Vagina (tissue), 2 donors: ENCODE data around the gene ABCA2. TPM values are rescaled to one million over a fixed set of nuclear protein-coding genes. Genes with fewer than 3 reads are reported as not detected.

Source experiments
- DNase-seq, 2 donors: peaks; one replicate each; pipeline ENCODE4 v3.0.0-alpha.2; 2017; ENCODE audit errors: extremely low spot score in 2 of 2
- H3K27ac ChIP-seq: fragments of 200-600 bp; sonication (generic); one replicate; pipeline ENCODE4 v1.5.1; 2019
- H3K27me3 ChIP-seq: fragments of 200-600 bp; sonication (generic); one replicate; pipeline ENCODE4 v1.5.1; 2019
- H3K36me3 ChIP-seq, 2 donors: fragments of 200-600 bp; sonication (generic); one replicate each; pipeline ENCODE4 v1.5.1; 2017 to 2019
- H3K4me1 ChIP-seq: fragments of 200-600 bp; sonication (generic); one replicate; pipeline ENCODE4 v1.5.1; 2019
- H3K4me3 ChIP-seq, 2 donors: fragments of 200-600 bp; sonication (generic); 1 replicate in 1 of 2; 2 replicates in 1 of 2; pipeline ENCODE4 v1.5.1; 2016 to 2019
- H3K9me3 ChIP-seq: fragments of 200-600 bp; sonication (generic); one replicate; pipeline ENCODE4 v1.5.1; 2019
- CTCF ChIP-seq, 3 experiments: fragments of 450-650 bp in 2 of 3; fragments of 200-600 bp in 1 of 3; sonication (generic) in 1 of 3; IDR thresholded peaks; one replicate each; pipeline ENCODE4 v1.5.1; 2017 to 2019; ENCODE audit warnings: antibody characterized with exemption in 3 of 3, mild to moderate bottlenecking in 2 of 3, moderate library complexity in 2 of 3
- POLR2A ChIP-seq, 2 donors: fragments of 450-650 bp; IDR thresholded peaks; one replicate each; pipeline ENCODE4 v1.6.1; 2017; ENCODE audit warnings: antibody characterized with exemption in 2 of 2, mild to moderate bottlenecking in 2 of 2, moderate library complexity in 2 of 2
- POLR2AphosphoS5 ChIP-seq, 2 donors: sonication (generic); formaldehyde crosslinking; IDR thresholded peaks; one replicate each; pipeline ENCODE4 v1.9.0; 2017; ENCODE audit warnings: antibody characterized with exemption in 2 of 2, mild to moderate bottlenecking in 2 of 2, low read depth in 1 of 2; ENCODE audit not compliant: insufficient read depth in 1 of 2
- intact Hi-C: fragments of 100-400 bp; cut with DNase I; formaldehyde crosslinking; loops from one replicate; pipeline ENCODE4 v1.15.1; 2023
- total RNA-seq: library from RNA; depleted of rRNA; stranded (reverse); fragments of >200 nt; gene quantifications from one replicate; pipeline ENCODE4 v1.2.3, GENCODE V29; 2016

ABCA2 gene
- total RNA-seq, 1 donor from 2014 or later: 44.0 TPM

GRCh38 chr9:136960212-136960937 is 67.7 kb downstream of the ABCA2 start:
- no peaks in the 10 kb centered on the region for H3K9me3 ChIP-seq
- no peak overlapping the region for H3K4me3 ChIP-seq
- H3K4me1 ChIP-seq: peaks cover 24% of the 10 kb centered on the region
- TF ChIP-seq POLR2AphosphoS5 (IDR thresholded peaks at IDR 0.05; ENCODE audit: insufficient read depth in 1 of 2, low read depth in 1 of 2) (no peak), CTCF (IDR thresholded peaks at IDR 0.05) (no peak), POLR2A (IDR thresholded peaks at IDR 0.05) (no peak)
- DNase-seq: no peak
- H3K27ac ChIP-seq: peak overlapping the region; percentile 64
- no peaks in the 10 kb centered on the region for H3K36me3 ChIP-seq
- intact Hi-C loops: no loop called here
- no peaks in the 10 kb centered on the region for H3K27me3 ChIP-seq

GRCh38 chr9:136958898-136959850 is 68.9 kb downstream of the ABCA2 start:
- DNase-seq: no peak
- Histone ChIP-seq H3K27me3 (no peaks in the 10 kb centered on the region), H3K4me3 (no peak overlapping the region), H3K4me1 (peaks cover 17% of the 10 kb centered on the region), H3K36me3 (no peaks in the 10 kb centered on the region), H3K9me3 (no peaks in the 10 kb centered on the region), H3K27ac (no peak overlapping the region)
- TF ChIP-seq POLR2A (IDR thresholded peaks at IDR 0.05) (no peak), CTCF (IDR thresholded peaks at IDR 0.05) (no peak), POLR2AphosphoS5 (IDR thresholded peaks at IDR 0.05; ENCODE audit: insufficient read depth in 1 of 2, low read depth in 1 of 2) (no peak)
- intact Hi-C loops: no loop called here

GRCh38 chr9:136958473-136958872 is 69.6 kb downstream of the ABCA2 start:
- no peak overlapping the region for H3K4me3 ChIP-seq
- H3K9me3 ChIP-seq: no peaks in the 10 kb centered on the region
- H3K36me3 ChIP-seq: no peaks in the 10 kb centered on the region
- DNase-seq: no peak
- TF ChIP-seq POLR2A (IDR thresholded peaks at IDR 0.05): no peak
- no peak for TF ChIP-seq POLR2AphosphoS5 (IDR thresholded peaks at IDR 0.05; ENCODE audit: insufficient read depth in 1 of 2, low read depth in 1 of 2)
- no peak for TF ChIP-seq CTCF (IDR thresholded peaks at IDR 0.05)
- peaks cover 15% of the 10 kb centered on the region for H3K4me1 ChIP-seq
- H3K27ac ChIP-seq: no peak overlapping the region
- no peaks in the 10 kb centered on the region for H3K27me3 ChIP-seq
- intact Hi-C loops: no loop called here

- Histone ChIP-seq H3K27ac (no peak overlapping the region), H3K36me3 (no peaks in the 10 kb centered on the region), H3K27me3 (no peaks in the 10 kb centered on the region), H3K4me3 (no peak overlapping the region), H3K9me3 (no peaks in the 10 kb centered on the region), H3K4me1 (peaks cover 15% of the 10 kb centered on the region)
- no peak for DNase-seq
- intact Hi-C loops: no loop called here
- TF ChIP-seq POLR2A (IDR thresholded peaks at IDR 0.05) (no peak), POLR2AphosphoS5 (IDR thresholded peaks at IDR 0.05; ENCODE audit: insufficient read depth in 1 of 2, low read depth in 1 of 2) (no peak), CTCF (IDR thresholded peaks at IDR 0.05) (no peak)
Measured at GRCh38 chr9:136957901-136958300, 70.1 kb downstream of the ABCA2 start.
